HG02943 (cell line): ENCODE data around the gene ANKRD36B.
"Not testable (repeated sequence)": the region's sequence is repeated elsewhere in the genome, so short reads cannot be mapped to it uniquely, and the experiment has no call there.

Source experiments
- ATAC-seq: cut with Tn5 transposase; IDR thresholded peaks from one replicate; pipeline ENCODE4 v1.9.1; 2021; ENCODE audit warnings: mild to moderate bottlenecking, low read depth, moderate library complexity; ENCODE audit not compliant: unreplicated experiment

ANKRD36B gene

DNA sequence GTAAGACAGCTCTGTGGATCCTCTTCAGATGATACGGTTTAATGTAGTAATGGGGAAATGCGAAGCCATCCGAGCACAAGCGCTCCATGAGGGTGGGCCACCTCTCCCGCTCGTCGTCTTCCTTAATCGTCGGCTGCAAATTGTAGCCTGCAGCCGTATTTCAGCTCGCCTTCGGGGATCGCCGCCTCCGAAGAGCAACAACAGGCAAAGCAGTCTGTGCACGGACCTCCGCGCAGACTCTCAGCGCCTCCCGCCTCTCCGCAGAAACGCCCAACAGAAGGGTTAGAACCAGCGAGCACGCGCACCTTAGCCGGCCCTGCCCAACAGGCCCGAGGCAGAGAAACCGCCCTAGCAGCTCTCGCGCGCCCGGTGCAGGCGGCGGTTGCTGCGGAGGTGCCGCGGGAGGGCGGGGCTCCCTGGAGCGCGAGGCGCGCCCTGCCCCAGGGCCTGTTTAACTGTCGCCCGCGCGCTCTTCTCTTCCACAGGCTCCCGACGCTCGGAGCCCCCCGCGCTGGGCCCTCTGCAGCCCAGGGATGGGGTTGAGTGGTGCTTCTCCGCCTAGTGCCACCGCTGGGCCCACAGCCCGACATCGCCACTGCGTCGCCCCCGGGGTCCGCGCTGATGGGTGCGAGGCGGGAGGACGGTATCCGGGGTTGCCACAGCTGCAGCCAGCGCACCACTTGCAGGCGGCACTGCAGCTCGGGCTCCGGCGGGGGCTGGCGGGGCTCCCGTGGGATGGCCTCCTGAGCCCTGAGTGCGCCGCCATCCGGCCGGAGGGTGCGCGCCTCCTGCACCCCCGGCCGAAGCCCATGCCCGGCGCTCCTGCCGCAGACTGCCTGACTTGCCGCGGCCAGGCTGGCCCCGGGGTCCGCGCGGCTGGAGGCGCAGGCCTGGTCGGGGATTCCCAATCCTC lies at the start of gene ANKRD36B:
ANKRD36B (minus strand) TSS at position 280 of the 913 bp plus-strand sequence; CDS start at position 88, 192 bp downstream.
- peak; percentile 69 for ATAC-seq

DNA sequence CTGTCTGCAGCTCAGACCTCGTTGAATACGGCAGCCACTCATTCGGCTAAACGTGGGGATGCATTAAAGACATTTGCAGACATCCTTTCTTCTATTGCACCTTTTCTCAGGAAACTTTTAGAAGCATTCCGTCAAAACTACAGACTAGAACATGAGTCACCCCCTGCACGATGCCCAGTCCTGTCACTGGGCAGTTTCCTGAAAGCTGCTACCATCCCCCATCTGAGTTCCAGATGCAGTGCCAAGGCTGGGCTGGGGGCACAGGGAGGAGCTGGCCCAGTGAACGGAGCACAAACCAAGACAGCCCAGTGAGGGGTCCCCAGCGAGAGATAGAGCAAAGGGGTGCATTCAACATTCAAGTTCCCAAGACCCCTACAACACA lies 36.4 kb upstream of the ANKRD36B start:
- ATAC-seq = not testable (repeated sequence)

DNA sequence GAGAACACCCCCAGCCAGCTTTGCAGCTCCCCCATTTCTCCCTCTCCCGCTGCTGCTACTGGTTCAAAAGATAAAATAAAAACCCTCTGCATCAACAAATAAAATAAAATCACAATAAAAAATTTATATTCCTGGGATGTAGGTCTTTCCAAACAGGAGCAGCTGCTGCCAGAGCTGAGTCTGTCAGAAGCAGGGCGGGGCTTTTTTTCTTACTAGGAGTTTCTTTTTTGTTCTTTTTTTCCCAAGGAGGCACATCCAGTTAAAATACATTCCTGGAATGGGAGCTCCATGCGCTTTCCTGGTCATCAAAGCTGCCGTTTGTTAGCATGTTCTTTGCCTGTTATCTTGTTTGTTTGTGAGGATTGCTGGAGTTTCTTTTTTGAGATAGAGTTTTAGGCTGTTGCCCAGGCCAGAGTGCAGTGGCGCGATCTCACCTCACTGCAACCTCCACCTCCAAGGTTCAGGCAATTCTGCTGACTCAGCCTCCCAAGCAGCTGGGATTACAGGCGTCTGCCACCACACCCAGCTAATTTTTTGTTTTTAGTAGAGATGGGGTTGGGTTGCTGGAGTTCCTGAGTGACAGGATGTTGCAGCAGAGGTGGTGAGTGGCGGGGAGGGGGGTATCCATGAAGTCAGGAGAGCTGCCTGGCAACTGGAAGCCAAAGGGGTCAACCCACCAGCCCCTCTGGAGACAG lies 35.8 kb upstream of the ANKRD36B start:
- ATAC-seq = not testable (repeated sequence)

DNA sequence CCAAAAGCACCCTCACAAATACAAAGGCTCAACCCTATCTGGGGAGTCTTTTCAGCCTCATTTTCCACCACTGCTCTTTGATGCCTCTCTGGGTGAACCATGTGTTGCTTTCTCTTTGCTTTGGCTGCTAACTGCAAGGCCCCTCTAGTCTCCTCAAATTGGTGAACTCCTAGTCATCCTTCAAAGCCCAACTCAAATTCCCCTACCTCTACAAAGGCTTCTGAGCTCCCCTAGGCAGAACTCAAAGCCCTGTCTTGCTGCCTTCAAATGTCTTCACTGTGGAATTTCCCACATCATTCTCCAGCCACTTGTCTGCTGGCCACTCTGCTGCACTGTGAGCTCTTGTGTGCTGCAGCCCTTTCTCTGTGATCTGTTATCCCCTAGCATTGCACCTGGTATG lies 33.3 kb upstream of the ANKRD36B start:
- ATAC-seq = not testable (repeated sequence)

DNA sequence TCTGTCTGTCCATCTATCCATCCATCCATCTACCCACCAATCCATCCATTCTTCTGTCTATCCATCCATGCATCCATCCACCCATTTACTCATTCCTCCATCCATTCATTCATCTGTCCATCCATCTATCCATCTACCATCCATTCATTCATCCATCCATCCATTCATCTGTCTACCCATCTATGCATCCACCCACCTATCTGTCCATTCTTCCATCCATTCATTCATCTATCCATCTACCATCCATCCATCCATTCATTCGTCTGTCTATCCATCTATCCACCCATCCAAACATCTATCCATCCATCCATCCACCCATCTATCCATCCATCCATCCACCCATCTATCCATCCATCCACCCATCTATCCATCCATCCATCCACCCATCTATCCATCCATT lies 30.8 kb upstream of the ANKRD36B start:
- not testable (repeated sequence) for ATAC-seq

DNA sequence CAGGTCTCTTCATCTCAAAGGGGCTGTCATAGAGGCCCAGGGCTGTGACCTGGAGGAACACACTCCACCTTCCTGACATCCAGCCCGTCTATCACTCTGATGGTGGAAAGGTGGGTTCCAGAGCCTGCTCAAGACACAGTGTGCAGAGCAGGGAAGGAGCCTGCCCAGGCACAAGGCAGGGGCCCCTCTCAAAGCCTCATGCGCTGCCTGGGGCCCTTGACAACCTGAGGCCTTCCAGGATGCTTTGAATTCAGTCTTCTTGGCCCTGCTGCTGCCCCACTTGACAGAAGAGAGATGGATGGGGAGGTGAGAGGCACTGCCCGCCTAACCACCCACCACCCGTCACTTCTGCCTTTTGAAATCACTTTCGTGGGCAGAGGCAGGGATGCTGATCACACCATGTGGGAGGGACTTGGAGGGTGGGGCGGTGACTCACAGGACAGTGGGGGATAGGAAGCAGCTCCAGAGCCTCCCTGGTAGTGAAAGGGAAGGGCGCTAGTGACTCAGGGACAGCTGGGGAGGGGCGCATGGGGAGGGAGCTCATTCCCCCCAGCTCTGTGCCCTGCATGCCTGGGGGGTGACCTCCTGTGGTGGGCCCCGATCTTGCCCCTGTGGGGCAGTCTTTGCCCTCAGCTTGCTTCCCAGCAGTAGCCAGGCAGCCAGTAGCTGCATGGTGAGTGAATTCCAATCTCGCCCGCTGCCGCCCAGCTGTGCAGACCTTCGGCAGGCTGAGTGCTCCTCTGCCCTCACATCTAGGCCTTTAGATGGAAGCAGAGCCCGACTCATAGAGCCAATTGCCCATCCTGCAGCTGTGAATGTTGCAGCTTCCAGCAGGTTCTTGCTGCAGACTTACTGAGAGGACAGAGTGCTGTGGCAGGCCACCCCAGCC lies 29.5 kb upstream of the ANKRD36B start:
- ATAC-seq = not testable (repeated sequence)

DNA sequence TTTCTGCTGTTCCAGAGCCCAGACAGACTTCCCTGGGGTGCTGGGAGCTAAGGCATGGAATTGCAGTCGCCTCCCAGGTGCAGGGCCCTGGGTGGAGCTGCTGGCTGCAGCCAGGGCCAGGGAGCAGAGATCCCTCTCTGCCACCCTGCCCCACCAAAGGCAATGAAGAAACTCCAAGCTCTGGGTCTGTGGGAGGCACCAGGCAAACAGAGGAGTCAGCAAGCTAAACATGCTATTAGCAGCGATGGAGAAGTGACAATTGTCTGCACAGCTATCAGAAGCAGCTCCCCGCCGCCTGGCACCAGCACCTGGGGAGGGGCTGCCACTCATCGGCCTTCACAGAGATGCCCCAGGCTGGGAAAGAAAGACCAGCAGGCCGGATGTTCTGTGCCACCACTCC lies 28.2 kb upstream of the ANKRD36B start:
- no peak for ATAC-seq

DNA sequence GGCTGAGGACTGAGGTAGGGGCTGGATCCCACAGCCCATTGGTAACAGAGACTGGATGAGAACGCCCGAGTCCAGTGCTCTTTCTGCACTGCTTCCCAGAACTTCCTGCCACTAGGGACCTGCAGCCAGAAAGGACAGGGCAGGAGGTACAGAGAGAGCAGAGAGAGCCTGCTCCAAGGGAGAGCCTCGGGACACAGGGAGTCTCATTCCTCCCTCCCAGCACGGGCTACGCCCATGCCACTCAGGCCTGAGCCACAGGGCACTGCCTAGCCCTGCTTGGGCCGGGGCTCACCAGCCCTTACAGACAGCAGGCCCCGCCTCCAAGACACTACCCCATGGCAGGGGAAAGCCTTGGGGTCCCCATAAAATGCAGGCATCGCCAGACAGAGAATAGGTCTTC lies 26.1 kb upstream of the ANKRD36B start:
- ATAC-seq = not testable (repeated sequence)

DNA sequence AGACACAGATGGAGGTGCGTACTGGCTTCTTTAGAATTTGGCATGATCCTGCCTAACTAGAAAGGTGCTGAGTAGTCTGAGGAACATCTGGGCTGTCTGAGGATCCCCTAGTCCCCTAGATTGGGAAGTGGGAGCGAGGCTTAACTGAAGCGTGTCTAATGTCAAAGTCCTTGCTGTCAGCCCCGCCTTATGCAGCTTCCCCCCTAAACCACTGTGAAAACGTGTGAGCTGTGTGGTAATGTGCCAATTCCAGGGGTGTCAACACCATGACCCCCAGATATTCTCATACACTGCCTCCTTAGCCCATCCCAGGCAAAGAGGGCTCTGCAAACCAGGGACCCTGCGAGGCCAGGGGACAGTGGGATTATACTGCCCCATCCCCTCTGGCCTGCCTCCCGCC lies 22.2 kb upstream of the ANKRD36B start:
- ATAC-seq = not testable (repeated sequence)

DNA sequence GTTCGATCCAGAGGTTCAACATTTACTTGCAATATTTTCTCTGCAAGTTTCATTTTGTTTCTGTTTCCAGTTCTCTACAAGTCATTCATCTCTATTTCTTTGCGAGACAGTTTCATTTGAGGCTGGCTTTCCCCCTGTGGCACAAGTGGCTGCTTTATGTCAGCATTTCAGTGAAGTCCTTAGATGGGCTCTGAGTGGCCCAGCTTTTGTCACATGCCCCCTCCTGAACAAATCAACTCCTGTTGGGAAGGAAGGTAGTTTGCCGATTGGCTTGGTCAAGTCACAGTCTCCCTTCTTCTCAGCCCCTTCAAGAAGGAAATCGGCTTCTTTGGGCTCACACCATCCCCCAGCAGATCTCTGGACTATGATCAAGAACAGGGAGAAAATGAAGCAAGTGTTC lies 19.1 kb upstream of the ANKRD36B start:
- ATAC-seq = not testable (repeated sequence)

DNA sequence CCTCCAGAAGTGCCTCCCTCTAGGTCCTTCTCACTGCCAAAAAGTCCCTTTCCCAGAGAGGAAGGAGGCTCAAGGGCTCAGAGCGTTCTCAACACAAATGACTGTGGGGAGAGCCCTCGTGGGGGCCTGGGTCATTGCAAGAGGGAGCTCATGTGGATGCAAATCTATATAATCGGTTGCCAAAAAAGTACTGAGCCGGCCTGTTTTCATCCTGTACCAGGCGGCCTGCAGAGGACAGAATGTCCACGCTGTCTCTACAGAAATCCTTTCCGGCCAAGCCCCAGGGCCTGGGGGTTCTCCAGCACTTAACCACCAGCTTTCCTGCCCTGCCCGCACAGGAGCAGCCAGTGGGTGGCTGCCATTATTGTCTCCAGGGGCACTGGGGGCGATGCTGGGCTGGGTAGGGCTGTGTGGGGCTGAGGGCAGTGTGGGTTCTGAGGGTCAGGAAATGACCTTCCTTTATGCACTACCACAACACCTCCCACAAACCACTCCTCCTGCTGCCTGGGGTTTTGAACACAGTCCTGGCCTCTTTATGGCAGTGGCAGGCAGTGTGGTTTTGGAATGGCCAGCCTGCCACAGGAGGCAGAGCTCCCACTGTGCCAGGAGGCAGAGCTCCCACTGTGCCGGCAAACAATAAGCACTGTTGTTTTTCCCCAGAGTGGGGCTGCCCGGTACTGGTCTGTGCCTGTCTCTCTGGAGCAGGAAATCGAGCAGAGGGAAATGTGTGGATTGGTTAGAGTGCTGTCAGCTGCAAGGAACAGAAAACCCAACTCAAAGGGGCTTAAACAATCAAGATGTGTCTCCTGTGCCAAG lies 16.1 kb upstream of the ANKRD36B start:
- ATAC-seq = not testable (repeated sequence)

DNA sequence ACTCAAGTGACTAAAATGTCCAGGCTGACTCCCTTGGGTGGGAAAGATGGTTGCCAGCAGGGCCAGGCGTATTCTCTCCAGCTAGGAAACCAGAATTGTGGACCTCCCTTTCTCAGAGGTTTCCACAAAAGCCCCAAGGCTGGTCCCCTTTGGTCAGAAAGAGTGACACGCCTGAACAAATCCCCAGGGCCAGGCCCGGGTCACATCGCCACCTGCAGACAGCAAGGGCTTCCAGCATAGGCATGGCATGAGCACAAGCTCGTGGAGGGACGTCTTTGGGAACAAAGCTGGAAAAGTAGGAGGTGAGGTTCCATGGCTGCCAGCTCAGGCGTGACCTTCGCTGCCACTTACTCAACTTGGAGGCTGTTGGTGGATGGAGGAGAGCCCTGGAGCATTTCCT lies 15.4 kb upstream of the ANKRD36B start:
- not testable (repeated sequence) for ATAC-seq

DNA sequence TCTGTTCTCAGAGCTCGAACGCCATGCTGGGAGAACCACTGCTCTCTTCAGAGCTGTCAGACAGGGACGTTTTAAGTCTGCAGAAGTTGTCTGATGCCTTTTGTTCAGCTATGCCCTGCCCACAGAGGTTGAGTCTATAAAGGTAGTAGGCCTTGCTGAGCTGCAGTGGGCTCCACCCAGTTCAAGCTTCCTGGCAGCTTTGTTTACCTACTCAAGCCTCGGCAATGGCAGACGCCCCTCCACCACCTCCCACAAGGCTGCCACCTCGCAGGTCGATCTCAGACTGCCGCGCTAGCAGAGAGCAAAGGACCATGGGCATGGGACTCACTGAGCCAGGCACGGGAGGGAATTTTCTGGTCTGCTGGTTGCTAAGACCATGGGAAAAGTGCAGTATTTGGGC lies 11.9 kb upstream of the ANKRD36B start:
- ATAC-seq = not testable (repeated sequence)

DNA sequence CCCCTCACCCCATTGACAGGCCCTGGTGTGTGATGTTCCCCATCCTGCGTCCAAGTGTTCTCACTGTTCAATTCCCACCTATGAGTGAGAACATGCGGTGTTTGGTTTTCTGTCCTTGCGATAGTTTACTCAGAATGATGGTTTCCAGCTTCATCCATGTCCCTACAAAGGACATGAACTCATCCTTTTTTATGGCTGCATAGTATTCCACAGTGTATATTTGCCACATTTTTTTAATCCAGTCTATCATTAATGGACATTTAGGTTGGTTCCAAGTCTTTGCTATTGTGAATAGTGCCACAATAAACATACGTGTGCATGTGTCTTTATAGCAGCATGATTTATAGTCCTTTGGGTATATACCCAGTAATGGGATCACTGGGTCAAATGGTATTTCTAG lies 6.5 kb upstream of the ANKRD36B start:
- ATAC-seq = not testable (repeated sequence)

DNA sequence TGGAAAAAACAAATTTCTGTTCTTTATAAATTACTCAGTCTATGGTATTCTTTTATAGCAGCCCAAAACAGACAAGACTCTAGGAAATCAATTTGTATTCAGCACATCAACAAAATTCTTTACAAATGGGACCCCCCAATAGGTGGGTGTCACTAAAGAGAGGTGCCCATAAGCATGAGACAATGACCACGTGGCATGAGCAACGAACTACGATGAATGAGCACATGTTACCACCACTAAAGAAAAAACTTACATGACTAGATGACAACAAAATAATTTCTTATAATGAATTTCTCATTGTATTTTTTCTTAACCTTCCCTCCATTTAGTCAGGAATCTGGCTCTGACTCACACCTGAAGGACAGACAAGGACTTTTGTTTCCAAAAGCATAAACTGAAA lies 3.8 kb upstream of the ANKRD36B start:
- ATAC-seq = not testable (repeated sequence)

DNA sequence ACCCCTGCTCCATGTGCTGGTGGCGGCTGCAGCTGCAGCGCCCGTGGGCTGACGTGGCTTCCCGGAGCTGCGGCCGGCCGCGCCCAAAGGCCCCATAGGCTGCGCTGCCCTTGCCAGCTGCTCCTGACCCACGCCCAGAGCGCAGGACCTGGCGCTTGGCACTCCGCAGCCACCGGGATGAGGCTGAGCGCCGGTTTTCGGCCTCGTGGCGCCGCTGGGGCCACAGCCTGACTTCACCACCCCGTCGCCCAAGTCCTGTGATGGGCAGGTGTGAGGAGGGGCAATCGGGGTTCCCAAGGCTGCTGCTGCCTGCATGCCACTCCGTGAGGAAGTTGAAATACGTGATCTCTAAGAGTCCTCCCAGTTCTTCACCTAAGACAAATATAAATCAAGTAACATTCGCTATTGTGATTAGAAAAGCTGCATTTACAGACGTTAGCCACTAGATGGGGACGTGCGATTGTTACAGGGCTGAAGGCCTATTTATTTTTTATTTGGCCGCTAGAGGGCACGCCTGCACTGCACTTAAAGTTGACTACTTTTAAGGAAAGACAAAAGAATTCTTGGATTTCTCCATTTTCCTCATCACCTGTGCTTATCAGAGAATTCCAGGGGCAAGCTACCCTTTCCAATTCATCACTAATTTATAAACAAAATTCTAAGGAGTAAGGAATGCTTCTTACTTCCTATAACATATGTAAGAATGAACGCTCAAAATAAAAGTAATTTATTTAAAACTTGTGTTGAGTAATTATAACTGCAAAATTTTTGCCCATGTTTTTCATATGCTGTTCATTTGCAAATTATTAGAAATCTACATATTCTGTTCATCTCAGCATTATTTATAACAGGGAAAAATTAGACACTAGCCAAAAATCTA lies 1.1 kb upstream of the ANKRD36B start:
- ATAC-seq = peak; percentile 78

DNA sequence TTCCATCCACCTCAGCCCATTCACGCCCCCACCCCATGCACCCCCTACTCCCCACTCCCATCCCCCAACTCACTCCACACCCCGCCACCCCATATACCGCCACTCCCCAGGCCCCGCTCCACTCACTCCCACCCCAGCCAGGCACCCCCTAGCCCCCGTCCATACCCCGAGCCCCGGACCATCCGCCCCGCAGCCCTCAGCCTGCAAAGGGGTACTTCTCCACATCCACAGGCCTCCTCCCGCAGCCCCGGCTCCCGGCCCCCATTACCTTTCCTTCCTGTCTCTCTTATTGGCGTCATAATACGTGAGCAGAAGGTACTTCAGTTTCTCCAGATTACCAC lies 450 bp downstream of the ANKRD36B start:
- ATAC-seq = not testable (repeated sequence)

DNA sequence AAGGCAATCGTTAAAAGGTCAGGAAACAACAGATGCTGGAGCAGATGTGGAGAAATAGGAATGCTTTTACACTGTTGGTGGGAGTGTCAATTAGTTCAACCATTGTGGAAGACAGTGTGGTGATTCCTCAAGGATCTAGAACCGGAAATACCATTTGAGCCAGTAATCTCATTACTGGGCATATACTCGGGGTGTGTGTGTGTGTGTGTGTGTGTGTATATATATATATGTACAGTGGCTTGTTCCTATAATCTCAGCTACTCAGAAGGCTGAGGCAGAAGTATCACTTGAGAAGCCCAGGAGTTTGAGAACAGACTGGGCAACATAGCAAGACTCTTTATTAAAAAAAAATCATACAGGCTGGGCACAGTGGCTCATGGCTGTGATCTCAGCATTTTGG lies 24.0 kb downstream of the ANKRD36B start:
- ATAC-seq = not testable (repeated sequence)

DNA sequence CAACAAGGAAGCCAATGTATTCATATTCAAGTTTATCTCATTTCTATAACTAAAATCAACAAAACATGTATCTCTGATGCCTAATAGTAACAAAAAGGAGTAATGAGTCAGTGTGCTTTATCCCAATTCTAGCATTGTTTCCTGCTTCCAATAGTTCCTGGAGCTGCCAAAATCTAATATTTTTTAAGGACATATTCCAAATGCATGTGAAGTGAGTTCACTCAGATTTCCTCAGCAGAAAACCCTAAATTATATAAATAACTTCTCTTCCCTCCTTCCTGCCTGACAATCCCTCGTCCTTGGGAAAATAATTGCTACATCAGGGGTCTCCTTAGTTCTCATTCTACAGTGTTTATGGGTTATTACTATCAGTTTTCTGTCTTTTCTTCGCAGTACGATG lies 37.3 kb downstream of the ANKRD36B start:
- ATAC-seq = not testable (repeated sequence)
